Measurements from ENCODE around the gene TMEM51. TPM values are rescaled to one million over a fixed set of nuclear protein-coding genes. Genes with fewer than 3 reads are reported as not detected.

The TMEM51 gene
- total and polyA plus RNA-seq, 7 experiments from 2014 or later, result 0.16 to 0.79 (median 0.56) TPM; not detected in 3

- H3K9me3 Mint-ChIP-seq, result no peaks in the 10 kb centered on the region
- no peak overlapping the region for H3K4me3 Mint-ChIP-seq
- no peak overlapping the region for H3K27ac Mint-ChIP-seq
- Histone ChIP-seq H3K9me3 (ENCODE audit: control insufficient read depth in 2 of 3, low read length in 3 of 3) (no peaks in the 10 kb centered on the region), H3K4me3 (ENCODE audit: low read length) (no peak overlapping the region), H3K27ac (ENCODE audit: low read depth, low read length) (no peak overlapping the region), H3K4me1 (ENCODE audit: control insufficient read depth in 2 of 2, insufficient read depth in 2 of 2, low read length in 2 of 2) (no peaks in the 10 kb centered on the region), H3K27me3 (ENCODE audit: control insufficient read depth in 2 of 2, insufficient read depth in 2 of 2, low read length in 2 of 2) (no peaks in the 10 kb centered on the region), H3K36me3 (ENCODE audit: control insufficient read depth in 2 of 3, insufficient read depth in 3 of 3, low read length in 3 of 3) (no peaks in the 10 kb centered on the region)
- H3K36me3 Mint-ChIP-seq, result no peaks in the 10 kb centered on the region
- ATAC-seq, result no peak
- intact Hi-C loops (cut with micrococcal nuclease), result no loop called here
- peaks cover 0 to 1% (median 0%) of the 10 kb centered on the region in 7 donors for H3K4me1 Mint-ChIP-seq
- POLR2A ChIA-PET, result no interaction called here
- no peak for DNase-seq
- peaks cover 2 to 13% (median 8%) of the 10 kb centered on the region in 5 donors for H3K27me3 Mint-ChIP-seq
- CTCF ChIA-PET, result interaction anchor here (0.7 kb wide), 1 partner anchor 90 kb away, joined by 3 read pairs; no protein-coding TSS in a partner anchor
These were observed 37.7 kb downstream of the TMEM51 start for GRCh38 chr1:15191267-15191666.

- no peaks in the 10 kb centered on the region for H3K36me3 ChIP-seq (ENCODE audit: control insufficient read depth in 2 of 3, insufficient read depth in 3 of 3, low read length in 3 of 3)
- H3K9me3 ChIP-seq (ENCODE audit: control insufficient read depth in 2 of 3, low read length in 3 of 3), result no peaks in the 10 kb centered on the region
- Mint-ChIP-seq H3K27me3 (peaks cover 0 to 10% (median 5%) of the 10 kb centered on the region in 5 donors), H3K27ac (no peak overlapping the region), H3K4me1 (peaks cover 0 to 1% (median 0%) of the 10 kb centered on the region in 7 donors), H3K36me3 (no peaks in the 10 kb centered on the region), H3K4me3 (no peak overlapping the region), H3K9me3 (no peaks in the 10 kb centered on the region)
- no peak overlapping the region for H3K27ac ChIP-seq (ENCODE audit: low read depth, low read length)
- no peak for ATAC-seq
- CTCF ChIA-PET, result interaction anchor here (0.7 kb wide), 1 partner anchor 89 kb away, joined by 3 read pairs; no protein-coding TSS in a partner anchor
- no peak overlapping the region for H3K4me3 ChIP-seq (ENCODE audit: low read length)
- H3K4me1 ChIP-seq (ENCODE audit: control insufficient read depth in 2 of 2, insufficient read depth in 2 of 2, low read length in 2 of 2), result no peaks in the 10 kb centered on the region
- POLR2A ChIA-PET, result no interaction called here
- no peak for DNase-seq
- intact Hi-C loops (cut with micrococcal nuclease), result no loop called here
- H3K27me3 ChIP-seq (ENCODE audit: control insufficient read depth in 2 of 2, insufficient read depth in 2 of 2, low read length in 2 of 2), result no peaks in the 10 kb centered on the region
These were observed 38.2 kb downstream of the TMEM51 start for GRCh38 chr1:15191770-15192169.

DNA sequence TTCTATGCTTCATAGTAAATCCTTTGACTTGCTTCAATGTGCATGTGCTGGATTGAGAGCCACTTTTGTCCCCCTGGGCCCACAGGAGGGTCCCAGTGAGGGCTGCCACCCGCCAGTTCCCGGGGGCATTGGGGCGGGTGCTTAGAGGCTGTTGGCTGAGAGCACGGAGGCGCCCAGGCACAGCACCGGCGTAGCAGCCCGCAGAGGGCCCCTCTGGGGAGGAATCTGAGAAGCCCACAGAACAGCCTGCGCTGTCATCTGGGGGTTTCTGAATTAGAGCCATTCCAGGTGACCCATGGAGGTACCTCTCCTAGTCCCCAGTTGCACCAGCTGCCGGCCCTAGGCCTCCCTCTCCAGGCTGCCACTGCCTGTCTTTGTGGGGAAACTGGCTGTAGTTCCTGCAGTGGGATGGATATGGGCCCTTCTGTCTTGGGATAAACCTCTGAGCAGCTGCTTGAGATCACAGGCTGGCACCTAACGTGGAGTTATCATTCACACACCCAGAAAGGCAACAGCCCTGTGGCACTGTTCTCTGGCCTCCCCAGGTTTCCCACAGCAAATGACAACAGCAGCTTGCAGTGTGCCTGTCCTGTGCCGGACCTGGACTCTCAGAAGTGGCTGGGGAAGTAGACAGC is 39.5 kb downstream of the TMEM51 start:
- H3K9me3 ChIP-seq (ENCODE audit: control insufficient read depth in 2 of 3, low read length in 3 of 3), result no peaks in the 10 kb centered on the region
- Mint-ChIP-seq H3K27ac (no peak overlapping the region), H3K36me3 (no peaks in the 10 kb centered on the region), H3K27me3 (peaks cover 0 to 10% (median 0%) of the 10 kb centered on the region in 5 donors), H3K4me3 (no peak overlapping the region), H3K4me1 (no peaks in the 10 kb centered on the region), H3K9me3 (no peaks in the 10 kb centered on the region)
- ChIA-PET POLR2A (no interaction called here), CTCF (no interaction called here)
- H3K27ac ChIP-seq (ENCODE audit: low read depth, low read length), result no peak overlapping the region
- intact Hi-C loops (cut with micrococcal nuclease), result no loop called here
- H3K4me3 ChIP-seq (ENCODE audit: low read length), result no peak overlapping the region
- H3K36me3 ChIP-seq (ENCODE audit: control insufficient read depth in 2 of 3, insufficient read depth in 3 of 3, low read length in 3 of 3), result no peaks in the 10 kb centered on the region
- no peaks in the 10 kb centered on the region for H3K4me1 ChIP-seq (ENCODE audit: control insufficient read depth in 2 of 2, insufficient read depth in 2 of 2, low read length in 2 of 2)
- ATAC-seq (no peak), DNase-seq (no peak)
- no peaks in the 10 kb centered on the region for H3K27me3 ChIP-seq (ENCODE audit: control insufficient read depth in 2 of 2, insufficient read depth in 2 of 2, low read length in 2 of 2)

DNA sequence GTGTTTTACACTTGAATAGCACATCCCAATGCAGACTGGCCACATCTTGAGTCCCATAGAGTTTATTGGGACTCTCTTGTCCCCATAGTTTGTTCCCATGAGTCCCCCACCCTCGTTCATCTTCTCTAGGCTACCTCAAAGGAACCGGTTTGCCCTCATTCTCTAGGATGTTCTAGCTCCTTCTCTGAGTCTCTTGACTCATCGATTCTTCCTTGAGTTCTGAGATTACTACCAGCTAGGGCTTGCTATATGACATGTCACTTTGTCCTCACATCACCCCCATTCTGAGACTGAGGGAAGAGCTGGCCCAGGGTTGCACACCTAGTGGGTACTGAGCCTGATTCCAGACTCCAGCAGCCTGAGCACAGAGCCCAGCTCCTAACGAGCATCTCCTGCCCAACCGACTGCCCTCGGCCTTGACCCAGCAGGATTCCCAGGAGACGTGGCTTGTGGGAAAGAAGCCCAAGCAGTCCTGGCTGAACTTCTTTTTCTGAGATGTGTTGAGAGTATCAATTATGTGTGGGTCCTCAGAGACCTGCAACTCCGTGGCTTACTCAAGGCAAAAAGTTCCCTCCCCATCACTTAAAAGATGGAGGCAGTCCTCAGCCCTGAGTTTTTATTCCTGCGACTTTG is 42.0 kb downstream of the TMEM51 start:
- Histone ChIP-seq H3K9me3 (ENCODE audit: control insufficient read depth in 2 of 3, low read length in 3 of 3) (no peaks in the 10 kb centered on the region), H3K27me3 (ENCODE audit: control insufficient read depth in 2 of 2, insufficient read depth in 2 of 2, low read length in 2 of 2) (no peaks in the 10 kb centered on the region), H3K27ac (ENCODE audit: low read depth, low read length) (no peak overlapping the region), H3K36me3 (ENCODE audit: control insufficient read depth in 2 of 3, insufficient read depth in 3 of 3, low read length in 3 of 3) (no peaks in the 10 kb centered on the region), H3K4me3 (ENCODE audit: low read length) (no peak overlapping the region), H3K4me1 (ENCODE audit: control insufficient read depth in 2 of 2, insufficient read depth in 2 of 2, low read length in 2 of 2) (no peaks in the 10 kb centered on the region)
- ChIA-PET POLR2A (no interaction called here), CTCF (no interaction called here)
- intact Hi-C loops (cut with micrococcal nuclease), result no loop called here
- H3K4me1 Mint-ChIP-seq, result no peaks in the 10 kb centered on the region
- no peak overlapping the region for H3K27ac Mint-ChIP-seq
- no peaks in the 10 kb centered on the region for H3K36me3 Mint-ChIP-seq
- ATAC-seq (no peak), DNase-seq (no peak)
- peaks cover 0 to 14% (median 3%) of the 10 kb centered on the region in 5 donors for H3K27me3 Mint-ChIP-seq
- H3K9me3 Mint-ChIP-seq, result no peaks in the 10 kb centered on the region
- H3K4me3 Mint-ChIP-seq, result no peak overlapping the region

GRCh38 chr1:15196069-15196468 is 42.5 kb downstream of the TMEM51 start:
- no peak overlapping the region for H3K4me3 ChIP-seq (ENCODE audit: low read length)
- intact Hi-C loops (cut with micrococcal nuclease), result no loop called here
- Mint-ChIP-seq H3K36me3 (no peaks in the 10 kb centered on the region), H3K4me3 (no peak overlapping the region), H3K27ac (no peak overlapping the region), H3K4me1 (no peaks in the 10 kb centered on the region), H3K9me3 (no peaks in the 10 kb centered on the region), H3K27me3 (peaks cover 0 to 14% (median 3%) of the 10 kb centered on the region in 5 donors)
- ATAC-seq, result no peak
- H3K9me3 ChIP-seq (ENCODE audit: control insufficient read depth in 2 of 3, low read length in 3 of 3), result no peaks in the 10 kb centered on the region
- ChIA-PET CTCF (no interaction called here), POLR2A (no interaction called here)
- H3K27me3 ChIP-seq (ENCODE audit: control insufficient read depth in 2 of 2, insufficient read depth in 2 of 2, low read length in 2 of 2), result no peaks in the 10 kb centered on the region
- no peaks in the 10 kb centered on the region for H3K4me1 ChIP-seq (ENCODE audit: control insufficient read depth in 2 of 2, insufficient read depth in 2 of 2, low read length in 2 of 2)
- H3K36me3 ChIP-seq (ENCODE audit: control insufficient read depth in 2 of 3, insufficient read depth in 3 of 3, low read length in 3 of 3), result no peaks in the 10 kb centered on the region
- DNase-seq, result no peak
- H3K27ac ChIP-seq (ENCODE audit: low read depth, low read length), result no peak overlapping the region

GRCh38 chr1:15196807-15197530 is 43.4 kb downstream of the TMEM51 start:
- Histone ChIP-seq H3K4me3 (ENCODE audit: low read length) (no peak overlapping the region), H3K27ac (ENCODE audit: low read depth, low read length) (no peak overlapping the region), H3K36me3 (ENCODE audit: control insufficient read depth in 2 of 3, insufficient read depth in 3 of 3, low read length in 3 of 3) (no peaks in the 10 kb centered on the region), H3K4me1 (ENCODE audit: control insufficient read depth in 2 of 2, insufficient read depth in 2 of 2, low read length in 2 of 2) (no peaks in the 10 kb centered on the region), H3K9me3 (ENCODE audit: control insufficient read depth in 2 of 3, low read length in 3 of 3) (no peaks in the 10 kb centered on the region), H3K27me3 (ENCODE audit: control insufficient read depth in 2 of 2, insufficient read depth in 2 of 2, low read length in 2 of 2) (no peaks in the 10 kb centered on the region)
- Mint-ChIP-seq H3K36me3 (no peaks in the 10 kb centered on the region), H3K4me3 (no peak overlapping the region), H3K27ac (no peak overlapping the region), H3K27me3 (peaks cover 0 to 10% (median 3%) of the 10 kb centered on the region in 5 donors), H3K4me1 (no peaks in the 10 kb centered on the region), H3K9me3 (no peaks in the 10 kb centered on the region)
- DNase-seq, result no peak
- CTCF ChIA-PET, result no interaction called here
- no peak for ATAC-seq
- intact Hi-C loops (cut with micrococcal nuclease), result no loop called here
- POLR2A ChIA-PET, result no interaction called here
